Neural cell (in vitro differentiated cells): ENCODE results near the gene PDHA1. TPM values are rescaled to one million over a fixed set of nuclear protein-coding genes. Genes with fewer than 3 reads are reported as not detected.
A peak's percentile ranks its signal among the peaks of the same experiment; 100 is the strongest.

Experiments
- H2AFZ ChIP-seq: fragments of 200-600, 300-800 bp; sonication (generic), shearing (Covaris generic); 2 replicates; pipeline ENCODE4 v1.6.0; 2014; ENCODE audit warnings: low read depth, mild to moderate bottlenecking, antibody characterized with exemption, low read length, moderate library complexity
- H3F3A ChIP-seq: fragments of 200-600 bp; shearing (Covaris generic); 2 replicates; pipeline ENCODE4 v1.6.1; 2016; ENCODE audit warnings: mild to moderate bottlenecking, moderate library complexity, mixed read lengths, antibody characterized with exemption, low read length; ENCODE audit not compliant: insufficient read depth, poor library complexity, severe bottlenecking
- H3K27ac ChIP-seq: fragments of 200-600, 300-800 bp; sonication (generic), shearing (Covaris generic); 2 replicates; pipeline ENCODE4 v1.5.1; 2014; ENCODE audit warnings: mild to moderate bottlenecking, low read length, moderate library complexity
- H3K27me3 ChIP-seq: fragments of 300-800, 200-600 bp; sonication (generic), shearing (Covaris generic); 2 replicates; pipeline ENCODE4 v1.6.0; 2014; ENCODE audit warnings: mild to moderate bottlenecking, low read depth, low read length, moderate library complexity; ENCODE audit not compliant: insufficient read depth
- H3K36me3 ChIP-seq: fragments of 300-800, 200-600 bp; sonication (generic), shearing (Covaris generic); 2 replicates; pipeline ENCODE4 v1.5.1; 2014; ENCODE audit warnings: mild to moderate bottlenecking, antibody characterized with exemption, low read length, moderate library complexity; ENCODE audit not compliant: insufficient read depth
- H3K4me2 ChIP-seq: fragments of 300-800, 200-600 bp; sonication (generic), shearing (Covaris generic); 2 replicates; pipeline ENCODE4 v1.6.0; 2014; ENCODE audit warnings: mild to moderate bottlenecking, low read length
- H3K4me3 ChIP-seq: fragments of 300-800, 200-600 bp; sonication (generic), shearing (Covaris generic); 2 replicates; pipeline ENCODE4 v1.5.1; 2014; ENCODE audit warnings: mild to moderate bottlenecking, low read length, moderate library complexity
- H3K79me2 ChIP-seq: fragments of 200-600 bp; shearing (Covaris generic); replicated peaks from 2 replicates; pipeline ENCODE4 v1.6.0; 2014; ENCODE audit warnings: mild to moderate bottlenecking, low read length, moderate library complexity; ENCODE audit not compliant: insufficient read depth
- H3K9ac ChIP-seq: fragments of 300-800, 200-600 bp; sonication (generic), shearing (Covaris generic); 2 replicates; pipeline ENCODE4 v1.6.1; 2016; ENCODE audit warnings: mild to moderate bottlenecking, low read length, mixed read lengths
- H3K9me2 ChIP-seq: fragments of 200-600 bp; shearing (Covaris generic); 2 replicates; pipeline ENCODE4 v1.6.1; 2016; ENCODE audit warnings: mild to moderate bottlenecking, low read length, mixed read lengths; ENCODE audit not compliant: insufficient read depth
- H3K9me3 ChIP-seq: fragments of 200-600, 300-800 bp; sonication (generic), shearing (Covaris generic); 2 replicates; pipeline ENCODE4 v1.6.1; 2016; ENCODE audit warnings: mild to moderate bottlenecking, mixed run types, low read length, moderate library complexity, mixed read lengths
- H4K20me1 ChIP-seq: fragments of 200-600 bp; shearing (Covaris generic); 2 replicates; pipeline ENCODE4 v1.6.1; 2016; ENCODE audit warnings: mild to moderate bottlenecking, mixed run types; ENCODE audit not compliant: insufficient read depth
- EP300 ChIP-seq: fragments of 450-650 bp; conservative IDR thresholded peaks from 2 replicates; pipeline ENCODE4 v1.6.1; 2014; ENCODE audit warnings: antibody characterized with exemption, mild to moderate bottlenecking, moderate library complexity; ENCODE audit not compliant: poor library complexity, severe bottlenecking
- EZH2 ChIP-seq: fragments of 200-600, 300-800 bp; shearing (Covaris generic), sonication (generic); IDR thresholded peaks from 2 replicates; pipeline ENCODE4 v1.6.1; 2014; ENCODE audit warnings: antibody characterized with exemption, low read length, borderline replicate concordance, mild to moderate bottlenecking; ENCODE audit not compliant: insufficient read depth, poor library complexity, severe bottlenecking
- MXI1 ChIP-seq: fragments of 450-650 bp; conservative IDR thresholded peaks from 2 replicates; pipeline ENCODE4 v1.6.1; 2014; ENCODE audit warnings: antibody characterized with exemption, mild to moderate bottlenecking; ENCODE audit not compliant: poor library complexity, severe bottlenecking
- POLR2AphosphoS5 ChIP-seq: IDR thresholded peaks from 2 replicates; pipeline ENCODE4 v1.6.1; 2012
- RAD21 ChIP-seq: fragments of 450-650 bp; conservative IDR thresholded peaks from 2 replicates; pipeline ENCODE4 v1.6.1; 2014; ENCODE audit warnings: antibody characterized with exemption, mild to moderate bottlenecking, moderate library complexity
- SMC3 ChIP-seq: fragments of 450-650 bp; conservative IDR thresholded peaks from 2 replicates; pipeline ENCODE4 v1.6.1; 2014; ENCODE audit warnings: antibody characterized with exemption, mild to moderate bottlenecking, moderate library complexity; ENCODE audit not compliant: poor library complexity
- TAF1 ChIP-seq: IDR thresholded peaks from 2 replicates; pipeline ENCODE4 v1.6.1; 2012; ENCODE audit warnings: low read depth
- polyA plus RNA-seq: library from polyadenylated mRNA; depleted of rRNA; stranded (reverse); fragments of >200 nt; gene quantifications from 2 replicates; pipeline ENCODE4 v1.2.3, GENCODE V29; 2014
- TF ChIP-seq, protein P1 (sequence below): IDR thresholded peaks from 2 replicates; pipeline ENCODE4 v1.6.1; 2012; ENCODE audit warnings: borderline replicate concordance
- TF ChIP-seq, protein P2 (sequence below): fragments of 450-650 bp; IDR thresholded peaks from 2 replicates; pipeline ENCODE4 v1.5.1; 2014; ENCODE audit warnings: antibody characterized with exemption, mild to moderate bottlenecking, moderate library complexity; ENCODE audit not compliant: poor library complexity, severe bottlenecking

The PDHA1 gene
- polyA plus RNA-seq, 1 donor from 2014 or later = 224 TPM

DNA sequence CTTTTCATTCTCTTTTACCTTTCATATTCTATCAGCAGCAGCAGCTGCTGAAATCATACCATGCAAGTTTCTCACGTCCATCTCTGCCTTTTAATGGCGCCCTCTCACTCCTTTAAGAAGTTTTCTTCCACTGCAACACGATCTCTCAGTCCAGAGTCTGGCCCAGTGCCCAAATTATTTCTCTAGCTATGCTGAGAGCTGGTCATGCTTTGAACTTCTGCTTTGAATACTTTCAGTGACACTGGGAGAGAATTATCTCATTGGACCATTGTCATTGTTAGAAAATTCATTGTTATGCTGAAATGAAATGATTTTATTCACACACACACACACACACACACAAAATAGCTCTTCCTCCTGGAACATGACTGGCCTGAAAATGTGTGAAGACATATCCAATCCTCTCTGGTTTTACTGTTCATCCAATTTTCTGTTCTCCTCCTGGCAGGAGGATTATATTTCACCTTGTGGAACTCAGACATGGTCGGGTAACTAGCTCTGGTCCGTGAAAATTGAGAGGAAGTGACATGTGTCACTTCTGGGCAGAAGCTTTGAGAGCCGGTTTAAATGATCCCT is 1.3 kb upstream of the PDHA1 start:
- Histone ChIP-seq H3K79me2 (peaks cover 8% of the 10 kb centered on the region), H3K9me3 (no peaks in the 10 kb centered on the region), H3F3A (no peaks in the 10 kb centered on the region), H3K27ac (no peak overlapping the region), H3K36me3 (no peaks in the 10 kb centered on the region), H3K27me3 (no peaks in the 10 kb centered on the region), H3K4me3 (peak overlapping the region; percentile 82), H3K9ac (no peak overlapping the region), H3K9me2 (no peaks in the 10 kb centered on the region), H4K20me1 (no peaks in the 10 kb centered on the region), H2AFZ (no peak overlapping the region), H3K4me2 (no peak overlapping the region)
- TF ChIP-seq POLR2AphosphoS5 = no peak
- TF ChIP-seq TAF1 = no peak
- no peak for TF ChIP-seq RAD21
- no peak for TF ChIP-seq EZH2
- TF ChIP-seq EP300 = no peak

DNA sequence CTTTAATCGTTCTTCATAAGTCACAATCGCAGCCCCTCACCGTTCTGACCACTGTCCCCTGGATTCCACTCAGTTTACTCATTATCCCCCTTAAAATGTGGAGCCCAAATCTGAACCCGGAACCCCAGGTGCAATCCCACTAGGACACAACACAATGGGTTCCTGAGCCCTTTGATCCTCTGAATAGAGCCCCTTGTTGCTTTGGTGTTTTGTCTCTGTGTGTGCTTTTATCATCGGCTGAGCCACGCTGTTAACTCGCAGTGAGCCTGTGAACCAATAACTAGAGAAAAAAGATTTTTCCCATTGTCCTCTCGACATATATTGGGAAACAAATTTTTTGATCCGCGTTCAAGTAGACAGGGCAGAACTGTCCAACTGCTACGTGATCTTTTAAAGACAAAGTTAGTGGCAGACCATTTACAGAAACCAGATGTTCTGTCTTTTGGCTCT is 617 bp upstream of the PDHA1 start:
- Histone ChIP-seq H3K9me2 (no peaks in the 10 kb centered on the region), H3F3A (no peaks in the 10 kb centered on the region), H3K9ac (peak overlapping the region; percentile 61), H3K27me3 (no peaks in the 10 kb centered on the region), H3K36me3 (no peaks in the 10 kb centered on the region), H3K27ac (peak overlapping the region; percentile 70), H4K20me1 (no peaks in the 10 kb centered on the region), H3K9me3 (no peaks in the 10 kb centered on the region), H3K4me3 (peak overlapping the region; percentile 82), H2AFZ (peak overlapping the region; percentile 68), H3K79me2 (peaks cover 8% of the 10 kb centered on the region), H3K4me2 (peak overlapping the region; percentile 55)
- TF ChIP-seq, protein P1, sequence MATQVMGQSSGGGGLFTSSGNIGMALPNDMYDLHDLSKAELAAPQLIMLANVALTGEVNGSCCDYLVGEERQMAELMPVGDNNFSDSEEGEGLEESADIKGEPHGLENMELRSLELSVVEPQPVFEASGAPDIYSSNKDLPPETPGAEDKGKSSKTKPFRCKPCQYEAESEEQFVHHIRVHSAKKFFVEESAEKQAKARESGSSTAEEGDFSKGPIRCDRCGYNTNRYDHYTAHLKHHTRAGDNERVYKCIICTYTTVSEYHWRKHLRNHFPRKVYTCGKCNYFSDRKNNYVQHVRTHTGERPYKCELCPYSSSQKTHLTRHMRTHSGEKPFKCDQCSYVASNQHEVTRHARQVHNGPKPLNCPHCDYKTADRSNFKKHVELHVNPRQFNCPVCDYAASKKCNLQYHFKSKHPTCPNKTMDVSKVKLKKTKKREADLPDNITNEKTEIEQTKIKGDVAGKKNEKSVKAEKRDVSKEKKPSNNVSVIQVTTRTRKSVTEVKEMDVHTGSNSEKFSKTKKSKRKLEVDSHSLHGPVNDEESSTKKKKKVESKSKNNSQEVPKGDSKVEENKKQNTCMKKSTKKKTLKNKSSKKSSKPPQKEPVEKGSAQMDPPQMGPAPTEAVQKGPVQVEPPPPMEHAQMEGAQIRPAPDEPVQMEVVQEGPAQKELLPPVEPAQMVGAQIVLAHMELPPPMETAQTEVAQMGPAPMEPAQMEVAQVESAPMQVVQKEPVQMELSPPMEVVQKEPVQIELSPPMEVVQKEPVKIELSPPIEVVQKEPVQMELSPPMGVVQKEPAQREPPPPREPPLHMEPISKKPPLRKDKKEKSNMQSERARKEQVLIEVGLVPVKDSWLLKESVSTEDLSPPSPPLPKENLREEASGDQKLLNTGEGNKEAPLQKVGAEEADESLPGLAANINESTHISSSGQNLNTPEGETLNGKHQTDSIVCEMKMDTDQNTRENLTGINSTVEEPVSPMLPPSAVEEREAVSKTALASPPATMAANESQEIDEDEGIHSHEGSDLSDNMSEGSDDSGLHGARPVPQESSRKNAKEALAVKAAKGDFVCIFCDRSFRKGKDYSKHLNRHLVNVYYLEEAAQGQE = no peak
- TF ChIP-seq EZH2 = no peak
- no peak for TF ChIP-seq EP300
- TF ChIP-seq TAF1 = no peak
- TF ChIP-seq, protein P2, sequence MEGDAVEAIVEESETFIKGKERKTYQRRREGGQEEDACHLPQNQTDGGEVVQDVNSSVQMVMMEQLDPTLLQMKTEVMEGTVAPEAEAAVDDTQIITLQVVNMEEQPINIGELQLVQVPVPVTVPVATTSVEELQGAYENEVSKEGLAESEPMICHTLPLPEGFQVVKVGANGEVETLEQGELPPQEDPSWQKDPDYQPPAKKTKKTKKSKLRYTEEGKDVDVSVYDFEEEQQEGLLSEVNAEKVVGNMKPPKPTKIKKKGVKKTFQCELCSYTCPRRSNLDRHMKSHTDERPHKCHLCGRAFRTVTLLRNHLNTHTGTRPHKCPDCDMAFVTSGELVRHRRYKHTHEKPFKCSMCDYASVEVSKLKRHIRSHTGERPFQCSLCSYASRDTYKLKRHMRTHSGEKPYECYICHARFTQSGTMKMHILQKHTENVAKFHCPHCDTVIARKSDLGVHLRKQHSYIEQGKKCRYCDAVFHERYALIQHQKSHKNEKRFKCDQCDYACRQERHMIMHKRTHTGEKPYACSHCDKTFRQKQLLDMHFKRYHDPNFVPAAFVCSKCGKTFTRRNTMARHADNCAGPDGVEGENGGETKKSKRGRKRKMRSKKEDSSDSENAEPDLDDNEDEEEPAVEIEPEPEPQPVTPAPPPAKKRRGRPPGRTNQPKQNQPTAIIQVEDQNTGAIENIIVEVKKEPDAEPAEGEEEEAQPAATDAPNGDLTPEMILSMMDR = no peak
- no peak for TF ChIP-seq MXI1
- no peak for TF ChIP-seq RAD21
- TF ChIP-seq POLR2AphosphoS5 = no peak
- no peak for TF ChIP-seq SMC3
